NCI-H2107 treated with DMSO at 0.1 percent for 48 hours (cell line): ENCODE data around the gene SEC61A2.
"Not testable (repeated sequence)": the region's sequence is repeated elsewhere in the genome, so short reads cannot be mapped to it uniquely, and the experiment has no call there.

Experiments
- DNase-seq: peaks from one replicate; lab custom pipeline; 2025; ENCODE audit not compliant: unreplicated experiment; lab: John Stamatoyannopoulos, UW

Gene SEC61A2

DNA sequence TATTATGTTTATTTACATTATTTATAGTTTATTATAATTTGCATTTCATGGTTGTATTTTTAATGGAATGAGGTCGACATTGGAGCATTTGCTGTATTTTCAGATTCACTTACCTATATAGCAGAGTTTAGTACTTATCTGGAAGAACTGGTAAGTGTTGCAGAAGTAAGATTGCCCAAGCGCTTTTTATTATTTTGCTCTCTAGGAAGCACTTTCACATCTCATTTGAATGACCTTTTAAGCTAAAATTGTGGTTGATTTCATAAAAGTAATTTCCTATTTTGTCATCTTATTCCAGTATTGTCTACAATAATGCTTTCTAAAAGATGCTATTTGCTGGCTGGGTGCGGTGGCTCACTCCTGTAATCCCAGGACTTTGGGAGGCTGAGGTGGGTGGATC is 28.6 kb downstream of the SEC61A2 start:
- no peak for DNase-seq

DNA sequence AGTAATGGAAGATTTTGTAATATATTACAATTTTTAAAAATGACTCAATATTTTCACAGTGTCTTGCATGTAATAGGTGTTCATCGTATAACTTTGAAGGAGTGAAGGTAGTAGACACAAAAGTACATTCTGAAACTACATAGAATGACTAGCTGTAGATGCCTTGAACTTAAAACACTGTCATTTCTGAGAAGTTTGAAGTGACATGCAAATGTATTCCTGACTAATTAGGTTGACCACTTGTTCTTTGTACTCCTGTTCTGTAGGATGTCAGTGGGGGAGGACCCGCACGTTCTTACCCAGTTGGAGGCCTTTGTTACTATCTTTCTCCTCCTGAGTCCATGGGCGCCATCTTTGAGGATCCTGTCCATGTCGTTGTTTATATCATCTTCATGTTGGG is 31.2 kb downstream of the SEC61A2 start:
- DNase-seq, result no peak

DNA sequence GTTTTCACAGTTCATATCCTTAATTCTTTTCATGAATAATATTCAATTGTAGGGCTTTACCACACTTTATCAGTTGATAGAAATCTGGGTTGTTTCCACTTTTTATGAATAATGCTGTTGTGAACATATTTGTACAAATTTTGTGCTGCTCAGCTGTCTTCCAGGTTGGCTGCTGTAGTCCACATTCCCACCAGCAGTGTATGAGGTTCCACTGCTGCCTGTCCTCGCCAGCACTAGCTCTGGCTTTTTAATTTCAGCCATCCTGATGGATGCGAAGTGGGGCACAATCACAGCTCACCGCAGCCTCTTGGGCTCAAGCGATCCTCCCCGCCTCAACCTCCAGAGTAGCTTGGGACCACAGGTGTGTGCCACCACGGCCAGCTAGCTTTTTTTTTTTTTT is 33.5 kb downstream of the SEC61A2 start:
- DNase-seq, result no peak

DNA sequence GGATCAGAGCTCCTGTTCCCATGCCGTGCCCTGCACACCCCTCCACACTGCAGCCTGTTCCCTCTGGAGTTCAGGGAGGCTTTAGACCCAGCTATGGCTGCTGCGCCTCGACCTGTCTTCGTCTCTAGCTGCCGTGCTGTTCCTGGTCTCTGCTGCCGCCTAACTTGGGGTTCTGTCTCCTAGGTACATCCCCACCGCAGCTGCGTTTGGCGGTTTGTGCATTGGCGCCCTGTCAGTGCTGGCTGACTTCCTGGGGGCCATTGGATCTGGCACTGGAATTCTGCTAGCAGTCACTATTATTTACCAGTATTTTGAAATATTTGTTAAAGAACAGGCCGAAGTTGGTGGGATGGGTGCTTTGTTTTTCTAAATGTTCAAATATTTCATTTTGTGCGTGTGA is 34.6 kb downstream of the SEC61A2 start:
- DNase-seq, result no peak

DNA sequence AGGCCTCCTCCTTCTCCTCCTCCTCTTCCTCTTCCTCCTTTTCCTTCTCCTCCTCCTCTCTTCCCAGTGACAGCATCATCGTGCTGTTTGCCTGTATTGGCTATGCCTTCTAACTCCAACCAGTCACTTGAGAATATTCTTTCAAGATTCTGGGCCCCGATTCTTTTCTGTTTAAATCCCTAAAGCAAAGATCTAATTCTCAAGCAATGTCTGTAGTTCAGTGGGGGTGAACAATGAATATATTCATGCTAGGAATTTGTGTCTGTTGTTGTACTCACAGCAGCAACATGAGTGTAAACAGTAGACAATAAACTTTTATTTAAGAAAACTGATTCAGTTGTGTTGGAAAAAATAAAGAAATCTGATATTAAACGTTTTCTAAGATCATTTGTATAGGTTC is 35.6 kb downstream of the SEC61A2 start:
- no peak for DNase-seq

- no peak for DNase-seq
These were observed 36.7 kb downstream of the SEC61A2 start for GRCh38 chr10:12165999-12166775.

DNA sequence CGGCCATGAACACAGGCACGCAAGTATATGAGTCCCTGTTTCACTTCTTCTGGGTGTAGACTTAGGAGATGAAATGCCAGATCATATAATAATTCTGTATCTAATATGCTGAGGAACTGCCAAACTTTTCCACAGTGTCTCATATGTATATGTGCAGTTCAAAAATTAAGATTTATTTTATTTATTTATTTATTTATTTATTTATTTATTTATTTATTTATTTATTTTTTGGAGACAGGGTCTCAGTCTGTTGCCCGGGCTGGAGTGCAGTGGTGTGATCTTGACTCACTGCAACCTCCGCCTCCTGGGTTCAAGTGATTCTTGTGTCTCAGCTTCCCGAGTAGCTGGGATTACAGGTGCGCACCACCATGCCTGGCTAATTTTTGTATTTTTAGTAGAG is 42.0 kb downstream of the SEC61A2 start:
- DNase-seq, result not testable (repeated sequence)

GRCh38 chr10:12177642-12178041 is 48.2 kb downstream of the SEC61A2 start:
- DNase-seq, result no peak

DNA sequence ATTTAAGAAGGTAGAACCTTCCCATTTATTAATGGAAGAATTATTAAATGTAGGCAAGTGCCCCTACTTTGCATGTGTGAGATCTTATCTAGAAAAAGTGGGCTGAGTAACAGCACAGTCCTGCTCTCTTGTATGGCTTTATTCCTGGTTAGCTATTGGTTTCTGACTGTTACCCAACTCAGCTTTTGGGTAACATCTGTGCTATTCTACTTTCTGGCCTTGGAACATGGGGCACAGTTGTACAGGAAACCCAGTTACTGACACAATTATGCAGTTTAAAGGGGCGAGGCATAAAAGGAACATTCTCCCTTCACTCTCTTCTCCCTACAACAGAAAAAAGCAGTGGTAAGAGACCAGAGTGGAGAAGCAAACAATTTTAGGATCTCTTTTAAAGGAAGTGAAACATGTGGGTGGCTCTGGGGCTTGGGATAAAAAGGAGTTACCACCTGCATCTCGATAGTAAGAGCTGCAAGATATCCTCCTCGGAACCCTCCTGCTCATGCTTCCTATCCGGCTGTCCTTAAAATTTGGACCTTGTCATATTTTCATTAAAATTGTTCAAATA is 50.2 kb downstream of the SEC61A2 start:
- no peak for DNase-seq

GRCh38 chr10:12180221-12180974 is 50.9 kb downstream of the SEC61A2 start:
- no peak for DNase-seq

- DNase-seq, result no peak
These were observed 51.7 kb downstream of the SEC61A2 start for GRCh38 chr10:12181065-12181775.

DNA sequence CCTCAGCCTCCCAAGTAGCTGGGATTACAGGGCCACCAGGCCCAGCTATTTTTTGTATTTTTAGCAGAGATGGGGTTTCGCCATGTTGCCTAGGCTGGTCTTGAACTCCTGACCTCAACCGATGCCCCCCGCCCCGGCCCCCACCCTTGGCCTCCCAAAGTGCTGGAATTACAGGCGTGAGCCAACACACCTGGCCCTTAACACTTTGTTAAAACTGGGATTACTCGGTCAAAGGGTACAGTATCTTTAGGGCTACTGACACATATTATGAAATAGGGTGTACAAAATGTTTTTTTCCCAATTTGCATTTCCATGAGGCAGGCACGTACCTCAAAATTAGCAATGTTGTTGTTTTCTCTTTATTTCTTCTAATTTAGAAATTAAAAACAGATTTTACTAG is 54.7 kb downstream of the SEC61A2 start:
- no peak for DNase-seq

DNA sequence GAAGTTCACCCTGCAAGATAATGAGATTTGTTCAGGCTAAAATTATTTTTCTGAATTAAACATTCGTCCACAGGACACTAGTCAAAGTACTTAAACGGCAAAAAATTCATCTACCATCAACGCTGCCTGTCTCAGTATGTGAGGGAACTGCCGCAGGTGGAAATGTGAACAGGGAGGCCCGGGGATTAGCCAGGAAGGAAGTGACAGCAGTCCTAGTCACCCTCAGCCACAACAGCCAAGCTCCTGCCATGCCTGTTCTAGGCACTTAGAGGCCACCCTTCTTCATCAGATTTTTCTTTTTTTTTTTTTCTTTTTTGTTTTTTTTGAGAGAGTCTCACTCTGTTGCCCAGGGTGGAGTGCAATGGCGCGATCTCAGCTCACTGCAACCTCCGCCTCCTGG is 56.8 kb downstream of the SEC61A2 start:
- DNase-seq, result no peak

DNA sequence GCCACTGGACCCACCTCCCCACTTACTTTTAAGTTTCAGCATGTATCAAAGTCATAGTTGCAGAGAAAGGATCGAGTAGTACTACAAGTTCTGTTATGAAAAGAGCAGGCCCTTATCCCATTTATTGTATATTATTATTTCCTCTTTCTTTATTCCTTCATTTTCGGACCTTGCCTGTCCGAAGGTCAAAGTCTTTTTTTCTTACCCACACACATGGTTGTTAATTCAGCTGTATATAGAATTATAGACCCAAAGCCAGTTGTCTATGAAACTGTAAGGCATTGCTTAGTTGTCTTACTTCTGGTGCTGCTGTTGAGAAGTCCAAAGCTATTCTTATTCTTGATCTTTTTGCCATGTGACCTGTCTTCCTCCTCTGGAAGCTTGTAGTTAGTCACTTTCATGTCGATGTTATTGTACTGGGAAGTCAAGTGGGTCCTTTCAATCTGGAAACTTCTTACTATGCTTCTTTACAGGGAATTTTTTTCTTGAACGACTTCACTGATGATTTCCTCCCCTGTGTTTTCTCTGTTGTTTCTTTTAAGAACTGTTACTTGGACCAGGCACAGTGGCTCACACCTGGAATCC is 57.9 kb downstream of the SEC61A2 start:
- no peak for DNase-seq

GRCh38 chr10:12188656-12189055 is 59.2 kb downstream of the SEC61A2 start:
- DNase-seq, result no peak

- no peak for DNase-seq
These were observed 59.9 kb downstream of the SEC61A2 start for GRCh38 chr10:12189426-12189825.

DNA sequence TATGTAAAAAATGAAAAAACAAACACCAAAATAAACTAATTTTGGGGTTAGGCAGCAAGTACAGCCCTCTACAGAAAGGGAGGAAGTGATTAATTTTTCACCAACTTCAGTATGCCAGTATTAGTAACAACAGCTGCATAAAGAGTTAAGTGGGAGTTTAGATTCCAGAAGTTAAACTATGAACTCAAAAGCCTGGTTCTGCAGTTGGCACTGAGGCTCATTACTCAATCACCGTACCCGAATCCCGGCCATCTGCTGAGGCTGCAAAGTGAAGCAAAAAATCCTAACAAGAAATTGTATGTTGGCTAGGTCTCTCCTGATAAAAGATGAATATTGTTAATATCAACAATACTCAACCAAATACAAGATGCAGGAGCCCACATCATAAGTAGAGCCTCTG is 62.2 kb downstream of the SEC61A2 start:
- DNase-seq, result no peak

DNA sequence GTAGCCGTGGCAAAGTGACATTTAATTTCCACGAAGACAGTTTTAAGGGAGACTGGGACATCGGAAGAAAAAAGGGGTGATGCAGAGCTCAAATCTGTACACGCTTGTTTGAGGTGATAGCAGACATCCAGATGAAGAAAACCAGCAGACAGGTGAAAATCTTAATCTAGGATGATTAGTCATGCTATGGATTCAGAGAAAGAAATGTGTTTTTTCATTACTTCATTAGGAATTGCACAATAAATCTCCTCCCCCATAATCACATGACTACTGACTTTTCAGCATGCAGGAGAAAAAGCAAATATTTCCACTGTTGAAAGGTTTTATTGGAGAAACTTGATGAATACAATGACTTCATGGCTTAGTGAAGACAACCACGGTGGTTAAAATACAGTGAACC is 63.7 kb downstream of the SEC61A2 start:
- DNase-seq, result no peak

GRCh38 chr10:12194752-12195271 is 65.3 kb downstream of the SEC61A2 start:
- no peak for DNase-seq

DNA sequence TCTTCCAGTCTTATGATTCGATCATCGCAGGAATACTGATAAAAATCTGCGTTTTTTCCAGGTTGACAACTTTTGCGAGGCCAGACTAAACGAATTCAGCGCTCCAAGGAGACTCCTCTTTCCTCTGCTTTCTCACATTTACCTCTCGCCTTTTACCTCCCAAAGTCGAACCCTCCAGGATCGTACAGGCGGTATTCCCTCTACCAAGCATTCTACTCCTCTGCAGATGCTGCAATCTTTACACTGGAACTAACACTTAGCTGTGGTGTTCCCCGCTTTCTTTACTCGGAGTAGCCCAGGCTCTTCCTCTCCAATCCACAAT is 65.8 kb downstream of the SEC61A2 start:
- no peak for DNase-seq
